HG02642 (cell line): Measurements from ENCODE around the gene TMED1.
"Not testable (repeated sequence)": the region's sequence is repeated elsewhere in the genome, so short reads cannot be mapped to it uniquely, and the experiment has no call there.

Experiments used
- ATAC-seq: cut with Tn5 transposase; IDR thresholded peaks from one replicate; pipeline ENCODE4 v1.9.1; 2021; ENCODE audit warnings: mild to moderate bottlenecking; ENCODE audit not compliant: unreplicated experiment, poor library complexity

The TMED1 gene

GRCh38 chr19:10863107-10863717, 27.2 kb upstream of the TMED1 start:
- no peak for ATAC-seq

DNA sequence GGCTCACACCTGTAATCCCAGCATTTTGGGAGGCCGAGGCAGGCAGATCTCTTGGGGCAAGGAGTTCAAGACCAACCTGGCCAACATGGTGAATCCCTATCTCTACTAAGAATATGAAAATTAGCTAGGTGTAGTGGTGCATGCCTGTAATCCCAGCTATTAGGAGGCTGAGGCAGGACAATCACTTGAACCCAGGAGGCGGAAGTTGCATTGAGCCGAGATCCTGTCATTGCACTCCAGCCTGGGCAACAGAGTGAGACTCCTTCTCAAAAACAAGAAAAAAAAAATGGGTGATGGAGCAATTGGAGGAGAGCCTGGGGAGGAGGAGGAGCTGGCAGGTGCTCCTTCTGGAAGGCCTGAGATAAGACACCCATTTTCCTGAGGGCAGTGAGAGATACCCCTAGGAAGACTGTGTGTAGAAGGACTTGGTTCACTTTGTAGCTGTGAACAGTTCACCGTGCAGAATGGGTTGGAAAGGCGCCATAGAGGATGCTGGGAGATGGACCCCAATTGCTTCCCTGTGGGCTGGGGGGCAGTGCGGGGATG, 26.6 kb upstream of the TMED1 start:
- no peak for ATAC-seq

DNA sequence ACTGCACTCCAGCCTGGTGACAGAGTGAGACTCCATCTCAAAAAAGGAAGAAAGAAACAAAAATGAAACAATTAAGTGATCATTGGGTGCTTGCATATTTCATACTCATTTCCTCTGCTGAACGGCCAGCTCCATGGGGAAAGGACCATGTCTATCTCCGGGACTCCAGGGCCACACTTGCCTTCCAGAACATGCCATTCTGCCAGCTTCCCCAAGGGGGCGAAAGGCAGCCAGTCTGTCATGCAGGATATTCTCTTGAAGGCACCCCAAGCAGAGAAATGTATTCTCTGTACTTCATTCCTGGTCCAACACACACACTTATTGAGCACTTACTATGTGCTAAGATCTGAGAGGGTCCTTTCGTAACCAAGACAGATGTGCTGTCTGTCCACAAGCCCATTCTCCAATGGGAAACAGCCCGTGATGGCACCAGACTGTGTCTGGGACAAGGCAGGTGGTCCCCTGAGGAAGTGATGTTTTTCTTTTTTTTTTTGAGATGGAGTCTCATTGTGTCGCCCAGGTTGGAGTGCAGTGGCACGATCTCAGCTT, 25.2 kb upstream of the TMED1 start:
- no peak for ATAC-seq

DNA sequence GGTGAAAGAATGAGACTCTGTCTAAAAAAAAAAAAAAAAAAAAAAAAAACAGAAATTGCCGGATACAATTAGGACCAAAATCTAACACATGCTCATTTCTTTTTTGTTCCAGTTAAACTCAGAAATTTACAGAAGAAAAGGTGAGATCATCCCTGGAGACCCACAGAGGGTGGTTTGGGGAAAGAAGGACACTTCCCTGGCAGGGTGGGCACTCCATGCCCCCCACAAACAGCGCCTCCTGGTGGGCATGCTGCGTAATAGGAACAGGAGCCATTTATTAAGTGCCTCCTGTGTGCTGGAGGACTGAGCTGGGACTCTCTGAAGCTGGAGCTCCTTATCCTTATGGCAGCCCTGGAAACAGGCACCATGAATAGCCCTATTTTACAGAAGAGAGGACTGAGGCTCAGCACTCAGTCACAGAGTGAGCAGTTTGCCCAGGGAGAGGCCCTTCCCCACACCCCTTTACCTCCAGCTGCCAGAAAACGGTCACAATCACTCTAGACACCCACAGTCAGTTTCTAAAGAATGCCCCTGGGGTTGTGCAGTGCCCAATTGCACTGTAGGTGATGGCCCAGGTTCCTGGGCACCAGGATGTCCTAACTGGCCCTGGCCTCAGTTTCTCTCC, 22.3 kb upstream of the TMED1 start:
- ATAC-seq, result no peak

- ATAC-seq, result not testable (repeated sequence)
These were observed 20.9 kb upstream of the TMED1 start for GRCh38 chr19:10856899-10857298.

DNA sequence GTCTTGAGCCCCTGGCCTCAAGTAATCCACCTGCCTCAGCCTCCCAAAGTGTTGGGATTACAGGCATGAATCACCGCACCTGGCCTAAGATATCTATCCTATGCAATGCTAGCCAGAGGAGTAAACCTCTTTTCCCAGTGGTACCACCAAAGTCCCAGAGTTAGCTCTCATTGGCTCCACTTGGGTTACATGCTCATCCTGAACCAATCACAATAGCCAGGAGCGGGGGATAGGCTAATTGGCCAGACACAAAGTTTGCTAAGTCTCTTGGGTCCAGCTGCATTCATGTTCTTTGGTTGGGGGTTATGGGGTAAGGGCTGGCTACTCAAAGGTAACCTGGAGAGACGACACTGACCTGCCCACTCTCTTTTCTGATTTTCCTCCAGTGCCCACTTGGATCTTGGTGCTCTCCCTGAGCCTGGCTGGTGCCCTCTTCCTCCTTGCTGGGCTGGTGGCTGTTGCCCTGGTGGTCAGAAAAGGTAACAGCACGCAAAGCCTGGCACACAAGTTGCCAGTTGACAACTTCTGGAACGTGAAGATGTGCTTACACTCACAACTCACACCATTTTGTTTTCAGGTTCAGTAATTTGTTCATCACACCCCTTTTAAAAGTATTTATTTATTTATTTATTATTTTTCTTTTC, 20.0 kb upstream of the TMED1 start:
- ATAC-seq, result no peak

GRCh38 chr19:10854350-10855089, 18.5 kb upstream of the TMED1 start:
- no peak for ATAC-seq

- ATAC-seq, result no peak
These were observed 16.9 kb upstream of the TMED1 start for GRCh38 chr19:10852941-10853340.

- ATAC-seq, result no peak
These were observed 16.2 kb upstream of the TMED1 start for GRCh38 chr19:10852098-10852800.

GRCh38 chr19:10850631-10851030, 14.6 kb upstream of the TMED1 start:
- ATAC-seq, result no peak

GRCh38 chr19:10848230-10848856, 12.3 kb upstream of the TMED1 start, which contains the start of gene C19orf38:
Gene C19orf38, plus strand, starts transcription at chr19:10848415. Its CDS starts 94 bp downstream, at chr19:10848509.
- ATAC-seq, result no peak

GRCh38 chr19:10846500-10847202, 10.6 kb upstream of the TMED1 start:
- no peak for ATAC-seq

GRCh38 chr19:10842788-10843187, 6.8 kb upstream of the TMED1 start:
- no peak for ATAC-seq

DNA sequence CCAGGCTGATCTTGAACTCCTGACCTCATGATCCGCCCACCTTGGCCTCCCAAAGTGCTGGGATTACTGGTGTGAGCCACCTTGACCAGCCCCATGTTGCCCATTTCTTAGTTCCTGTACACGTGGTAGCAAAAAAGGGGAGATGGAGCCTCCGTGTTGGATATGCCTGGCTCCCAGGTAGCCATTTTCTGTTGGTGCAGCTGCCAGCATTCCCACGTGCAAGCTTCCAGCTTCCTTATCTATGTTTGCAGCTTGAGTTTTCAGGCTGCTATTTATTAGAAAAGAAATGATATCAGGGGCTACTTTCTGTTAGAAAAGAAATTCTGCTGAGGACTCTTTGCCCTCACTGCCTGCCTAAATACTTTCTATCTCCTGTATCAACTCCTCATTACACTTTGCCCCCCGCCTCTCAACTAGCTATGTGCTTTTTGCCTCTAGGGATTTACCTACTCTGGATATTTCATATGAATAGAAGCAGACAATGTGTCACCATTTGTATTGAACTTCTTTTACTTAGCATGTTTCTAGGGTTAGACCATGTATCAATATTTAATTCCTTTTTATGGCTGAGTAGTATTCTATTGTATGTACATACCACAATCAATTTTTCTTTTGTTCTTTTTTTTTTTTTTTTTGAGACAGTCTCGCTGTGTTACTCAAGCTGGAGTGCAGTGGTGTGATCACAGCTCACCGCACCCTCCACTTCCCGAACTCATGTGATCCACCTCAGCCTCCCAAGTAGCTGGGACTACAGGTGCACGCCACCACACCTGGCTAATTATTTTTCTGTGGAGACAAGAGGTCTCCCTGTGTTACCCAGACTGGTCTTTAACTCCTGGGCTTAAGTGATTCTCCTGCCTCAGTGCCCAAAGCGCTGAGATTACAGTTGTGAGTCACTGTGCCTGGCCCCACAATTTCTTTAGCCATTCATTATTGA, 3.4 kb upstream of the TMED1 start:
- ATAC-seq, result no peak

DNA sequence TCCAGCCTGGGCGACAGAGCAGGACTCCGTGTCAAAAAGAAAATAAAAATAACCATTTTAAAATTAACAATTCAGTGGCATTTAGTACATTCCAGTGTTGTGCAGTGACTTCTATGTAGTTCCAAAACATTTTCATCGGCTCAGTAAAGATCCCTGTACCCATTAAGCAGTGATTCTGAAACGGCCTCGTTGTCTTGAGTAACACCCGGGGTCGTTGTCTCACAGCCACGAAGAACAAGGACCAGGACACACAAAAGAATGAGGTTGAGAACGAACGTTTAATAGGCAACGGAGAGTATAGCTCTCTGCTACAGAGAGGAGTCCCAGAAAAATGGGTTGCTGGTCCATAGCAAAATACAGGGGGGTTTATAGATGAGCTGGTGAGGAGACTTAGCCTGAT, 2.4 kb upstream of the TMED1 start:
- ATAC-seq, result no peak

DNA sequence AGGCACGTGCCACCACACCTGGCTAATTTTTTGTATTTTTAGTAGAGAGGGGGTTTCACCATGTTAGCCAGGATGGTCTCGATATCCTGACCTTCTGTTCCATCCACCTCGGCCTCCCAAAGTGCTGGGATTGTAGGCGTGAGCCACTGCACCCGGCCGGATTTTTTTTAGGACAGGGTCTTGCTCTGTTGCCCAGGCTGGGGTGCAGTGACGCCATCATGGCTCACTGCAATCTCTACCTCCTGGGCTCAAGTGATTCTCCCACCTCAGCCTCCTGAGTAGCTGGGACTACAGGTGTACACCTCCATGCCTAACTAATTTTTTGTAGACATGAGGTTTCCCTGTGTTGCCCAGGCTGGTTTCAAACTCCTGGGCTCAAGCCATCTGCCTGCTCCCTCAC, 1.6 kb upstream of the TMED1 start:
- ATAC-seq, result not testable (repeated sequence)

- ATAC-seq, result peak; percentile 20
These were observed 693 bp upstream of the TMED1 start for GRCh38 chr19:10836479-10837330.
